ENCODE data around the gene KIF19. TPM values are rescaled to one million over a fixed set of nuclear protein-coding genes. Genes with fewer than 3 reads are reported as not detected.

KIF19 gene
- total RNA-seq, 1 experiment from 2014 or later: 0.15 TPM

- TF ChIP-seq SRF (IDR thresholded peaks at IDR 0.05; ENCODE audit: low read depth) (no peak), POLR2A (IDR thresholded peaks at IDR 0.05; ENCODE audit: borderline replicate concordance, extremely low read depth, insufficient read depth, insufficient read length) (no peak), ZNF274 (IDR thresholded peaks at IDR 0.05; ENCODE audit: low read depth, low read length) (no peak)
These were observed 19.6 kb downstream of the KIF19 start (continued) for GRCh38 chr17:74345433-74346241.

- ChIA-PET RAD21 (ENCODE audit: low non-redundant PET in 1 of 2, low total read pairs in 2 of 2, uncharacterized antibody in 2 of 2, unreplicated experiment in 2 of 2) (no interaction called here), CTCF (interaction anchor here (1.8 kb wide), 1 partner anchor 21 kb away, joined by 5 read pairs; no protein-coding TSS in a partner anchor), POLR2A (no interaction called here)
- Histone ChIP-seq H3K4me3 (replicated peaks in 1 of 2; ENCODE audit: low read depth in 1 of 2, low read length in 2 of 2) (no peak overlapping the region), H4K20me1 (ENCODE audit: insufficient read depth) (no peaks in the 10 kb centered on the region), H3K36me3 (ENCODE audit: control insufficient read depth in 1 of 2, insufficient read depth in 2 of 2, low read length in 2 of 2) (no peaks in the 10 kb centered on the region), H3K79me2 (ENCODE audit: insufficient read depth, low read length) (no peaks in the 10 kb centered on the region), H3K27me3 (ENCODE audit: insufficient read depth, low read length) (no peaks in the 10 kb centered on the region; the same call in 1 of the 2 replicates), H3K27ac (ENCODE audit: low read depth, low read length) (no peak overlapping the region), H2AFZ (ENCODE audit: low read depth, low read length, poor library complexity, severe bottlenecking) (no peak overlapping the region), H3K9me3 (ENCODE audit: control insufficient read depth in 1 of 2, insufficient read depth in 1 of 2, low read depth in 1 of 2, low read length in 2 of 2) (no peaks in the 10 kb centered on the region), H3K4me2 (ENCODE audit: low read length) (no peak overlapping the region), H3K9ac (ENCODE audit: low read length) (no peak overlapping the region), H3K9me2 (ENCODE audit: insufficient read depth) (no peaks in the 10 kb centered on the region), H3K4me1 (ENCODE audit: control insufficient read depth in 1 of 2, insufficient read depth in 2 of 2, low read length in 2 of 2) (peaks cover 0 to 8% of the 10 kb centered on the region in 2 experiments; a peak in 2 of 4 replicates)
- no peak for ATAC-seq
- intact Hi-C loops (cut with micrococcal nuclease): no loop called here
- no TSS peak for BruUV-seq (replicated peaks)
- no peak for DNase-seq (ENCODE audit: low read depth, low spot score)
- no peak for TF ChIP-seq RAD21 (IDR thresholded peaks at IDR 0.05; ENCODE audit: low read depth)
- TF ChIP-seq YY1 (IDR thresholded peaks at IDR 0.05; ENCODE audit: extremely low read depth, insufficient replicate concordance, low read depth, low read length): no peak
These were observed 21.6 kb downstream of the KIF19 start for GRCh38 chr17:74347646-74348045.

- Histone ChIP-seq H3K4me1 (ENCODE audit: control insufficient read depth in 1 of 2, insufficient read depth in 2 of 2, low read length in 2 of 2) (peaks cover 7 to 16% of the 10 kb centered on the region in 2 experiments; a peak in 3 of 4 replicates), H3K9me3 (ENCODE audit: control insufficient read depth in 1 of 2, insufficient read depth in 1 of 2, low read depth in 1 of 2, low read length in 2 of 2) (no peaks in the 10 kb centered on the region), H3K9ac (ENCODE audit: low read length) (no peak overlapping the region), H3K79me2 (ENCODE audit: insufficient read depth, low read length) (no peaks in the 10 kb centered on the region), H3K4me2 (ENCODE audit: low read length) (no peak overlapping the region), H2AFZ (ENCODE audit: low read depth, low read length, poor library complexity, severe bottlenecking) (no peak overlapping the region), H3K9me2 (ENCODE audit: insufficient read depth) (no peaks in the 10 kb centered on the region), H3K27me3 (ENCODE audit: insufficient read depth, low read length) (no peaks in the 10 kb centered on the region; the same call in 1 of the 2 replicates), H4K20me1 (ENCODE audit: insufficient read depth) (no peaks in the 10 kb centered on the region), H3K36me3 (ENCODE audit: control insufficient read depth in 1 of 2, insufficient read depth in 2 of 2, low read length in 2 of 2) (no peaks in the 10 kb centered on the region), H3K27ac (ENCODE audit: low read depth, low read length) (no peak overlapping the region), H3K4me3 (replicated peaks in 1 of 2; ENCODE audit: low read depth in 1 of 2, low read length in 2 of 2) (no peak overlapping the region)
- ATAC-seq (no peak), DNase-seq (ENCODE audit: low read depth, low spot score) (no peak)
- intact Hi-C loops (cut with micrococcal nuclease): no loop called here
- RAD21 ChIA-PET (ENCODE audit: low non-redundant PET in 1 of 2, low total read pairs in 2 of 2, uncharacterized antibody in 2 of 2, unreplicated experiment in 2 of 2): no interaction called here
- no TSS peak for BruUV-seq (replicated peaks)
- TF ChIP-seq EZH2phosphoT487 (IDR thresholded peaks at IDR 0.05; ENCODE audit: borderline replicate concordance): no peak
- POLR2A ChIA-PET: no interaction called here
- CTCF ChIA-PET: no interaction called here
These were observed 23.1 kb downstream of the KIF19 start for GRCh38 chr17:74349120-74349519.
